ENCODE results near the gene C4orf50. TPM values are rescaled to one million over a fixed set of nuclear protein-coding genes. Genes with fewer than 3 reads are reported as not detected.

C4orf50 gene
- total and polyA plus RNA-seq, 2 of the 8 experiments (the other 6 are each of a cell fraction or from before 2014, with no cell fraction given) = 0.08 to 0.22 TPM

DNA sequence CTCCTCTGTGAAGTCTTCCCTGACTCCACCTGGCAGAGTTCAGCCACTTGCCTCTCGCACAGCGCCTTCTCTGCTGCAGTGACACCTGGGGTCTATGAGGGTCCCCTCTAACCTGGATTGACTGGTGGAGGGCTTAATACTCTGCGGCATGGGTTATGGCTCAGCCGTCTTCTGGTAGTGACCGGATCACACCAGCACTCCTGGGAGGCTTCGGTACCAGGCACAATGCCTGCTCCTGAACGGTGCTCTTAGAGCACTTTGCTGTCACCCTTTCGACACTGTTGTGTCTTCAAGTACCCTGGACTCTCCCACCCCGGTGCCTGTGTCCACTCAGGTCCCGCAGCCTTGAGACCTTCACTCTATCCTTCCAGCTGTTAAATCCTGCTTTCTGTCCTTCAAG lies 50.0 kb downstream of the C4orf50 start (continued):
- TF ChIP-seq CTCF (IDR thresholded peaks at IDR 0.05; ENCODE audit: control extremely low read depth in 1 of 3, insufficient read depth in 1 of 3, low read depth in 1 of 3, low read length in 3 of 3) = no peak

Measured in H1 (cell line).